Spleen (tissue), 7 donors: ENCODE measurements around the gene ST8SIA4.

Experiments used
- POLR2A ChIP-seq, 3 donors: fragments of 450-650 bp; IDR thresholded peaks; one replicate each; pipeline ENCODE4 v1.5.1; 2017; ENCODE audit warnings: antibody characterized with exemption in 3 of 3, mild to moderate bottlenecking in 1 of 3
- POLR2AphosphoS5 ChIP-seq, 3 donors: sonication (generic); formaldehyde crosslinking; IDR thresholded peaks; one replicate each; pipeline ENCODE4 v1.5.1; 2017; ENCODE audit warnings: antibody characterized with exemption in 3 of 3
- TF ChIP-seq, protein P1 (sequence below), 11 experiments: fragments of 200-600 bp in 7 of 11; fragments of 450-650 bp in 4 of 11; sonication (generic) in 4 of 11; IDR thresholded peaks in 8 of 11; conservative IDR thresholded peaks in 3 of 11; 1 replicate in 7 of 11; 2 replicates in 4 of 11; pipeline versions ENCODE4 v1.4.0 to v1.8.0; 2016 to 2021; ENCODE audit warnings: antibody characterized with exemption in 11 of 11, inconsistent platforms in 4 of 11, mild to moderate bottlenecking in 1 of 11
- donor health status: DM: no; HTN: no; CAD: no; lungs with moderate emphysema.
- donor health status: DM: no; HTN: no; CAD: no.
- donor health status: DM: no; HTN: no; CAD: no.

DNA sequence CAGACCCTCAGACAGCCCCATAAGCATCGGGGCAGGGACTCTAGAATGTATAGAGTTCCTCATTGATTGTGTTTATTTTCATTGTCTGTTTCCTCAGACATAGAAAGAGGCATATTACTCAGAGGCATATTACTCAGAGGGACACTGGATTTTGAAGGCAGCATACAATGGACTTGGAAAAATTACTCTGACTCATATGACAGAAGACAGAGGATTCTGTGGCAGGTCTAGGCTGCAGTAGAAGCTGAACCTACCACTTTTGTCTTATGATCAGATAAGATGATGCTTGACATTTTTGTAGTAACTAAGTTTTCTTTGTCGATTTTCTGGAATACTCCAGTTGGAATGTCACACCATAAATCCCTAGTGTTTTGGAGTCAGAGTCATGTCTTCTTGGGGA is 105.2 kb downstream of the ST8SIA4 start:
- TF ChIP-seq, protein P1, sequence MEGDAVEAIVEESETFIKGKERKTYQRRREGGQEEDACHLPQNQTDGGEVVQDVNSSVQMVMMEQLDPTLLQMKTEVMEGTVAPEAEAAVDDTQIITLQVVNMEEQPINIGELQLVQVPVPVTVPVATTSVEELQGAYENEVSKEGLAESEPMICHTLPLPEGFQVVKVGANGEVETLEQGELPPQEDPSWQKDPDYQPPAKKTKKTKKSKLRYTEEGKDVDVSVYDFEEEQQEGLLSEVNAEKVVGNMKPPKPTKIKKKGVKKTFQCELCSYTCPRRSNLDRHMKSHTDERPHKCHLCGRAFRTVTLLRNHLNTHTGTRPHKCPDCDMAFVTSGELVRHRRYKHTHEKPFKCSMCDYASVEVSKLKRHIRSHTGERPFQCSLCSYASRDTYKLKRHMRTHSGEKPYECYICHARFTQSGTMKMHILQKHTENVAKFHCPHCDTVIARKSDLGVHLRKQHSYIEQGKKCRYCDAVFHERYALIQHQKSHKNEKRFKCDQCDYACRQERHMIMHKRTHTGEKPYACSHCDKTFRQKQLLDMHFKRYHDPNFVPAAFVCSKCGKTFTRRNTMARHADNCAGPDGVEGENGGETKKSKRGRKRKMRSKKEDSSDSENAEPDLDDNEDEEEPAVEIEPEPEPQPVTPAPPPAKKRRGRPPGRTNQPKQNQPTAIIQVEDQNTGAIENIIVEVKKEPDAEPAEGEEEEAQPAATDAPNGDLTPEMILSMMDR (IDR thresholded peaks at IDR 0.05 in 8 of 11, conservative IDR thresholded peaks at IDR 0.05 in 3 of 11): no peak
- no peak for TF ChIP-seq POLR2AphosphoS5 (IDR thresholded peaks at IDR 0.05)
- TF ChIP-seq POLR2A (IDR thresholded peaks at IDR 0.05): no peak
